LNCAP (cell line): Measurements from ENCODE around the gene HES4.

Experiments used
- CTCF ChIP-seq: fragments of 450-650 bp; IDR thresholded peaks from 2 replicates; pipeline ENCODE4 v1.5.1; 2017; ENCODE audit warnings: mild to moderate bottlenecking

The HES4 gene

GRCh38 chr1:1004780-1005697 lies 5.1 kb upstream of the HES4 start:
- no peak for TF ChIP-seq CTCF

DNA sequence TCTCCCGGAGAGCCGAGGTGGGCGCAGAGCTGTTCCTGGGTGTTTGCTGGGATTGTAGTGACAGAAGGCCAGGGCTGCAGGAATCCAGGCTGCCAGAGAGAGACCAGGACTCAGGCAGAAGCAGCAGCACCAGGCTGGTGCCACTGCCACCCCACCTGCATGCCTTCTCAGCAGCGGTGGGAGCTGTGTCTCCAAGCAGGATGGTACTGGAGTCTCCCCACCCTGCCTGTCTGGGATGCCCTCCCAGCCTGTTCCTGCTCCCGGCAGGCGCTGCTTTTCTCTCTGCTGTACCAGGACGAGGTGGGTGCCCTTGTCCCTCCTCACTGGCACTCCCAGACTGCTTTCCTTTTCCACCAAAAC lies 4.5 kb upstream of the HES4 start:
- no peak for TF ChIP-seq CTCF

DNA sequence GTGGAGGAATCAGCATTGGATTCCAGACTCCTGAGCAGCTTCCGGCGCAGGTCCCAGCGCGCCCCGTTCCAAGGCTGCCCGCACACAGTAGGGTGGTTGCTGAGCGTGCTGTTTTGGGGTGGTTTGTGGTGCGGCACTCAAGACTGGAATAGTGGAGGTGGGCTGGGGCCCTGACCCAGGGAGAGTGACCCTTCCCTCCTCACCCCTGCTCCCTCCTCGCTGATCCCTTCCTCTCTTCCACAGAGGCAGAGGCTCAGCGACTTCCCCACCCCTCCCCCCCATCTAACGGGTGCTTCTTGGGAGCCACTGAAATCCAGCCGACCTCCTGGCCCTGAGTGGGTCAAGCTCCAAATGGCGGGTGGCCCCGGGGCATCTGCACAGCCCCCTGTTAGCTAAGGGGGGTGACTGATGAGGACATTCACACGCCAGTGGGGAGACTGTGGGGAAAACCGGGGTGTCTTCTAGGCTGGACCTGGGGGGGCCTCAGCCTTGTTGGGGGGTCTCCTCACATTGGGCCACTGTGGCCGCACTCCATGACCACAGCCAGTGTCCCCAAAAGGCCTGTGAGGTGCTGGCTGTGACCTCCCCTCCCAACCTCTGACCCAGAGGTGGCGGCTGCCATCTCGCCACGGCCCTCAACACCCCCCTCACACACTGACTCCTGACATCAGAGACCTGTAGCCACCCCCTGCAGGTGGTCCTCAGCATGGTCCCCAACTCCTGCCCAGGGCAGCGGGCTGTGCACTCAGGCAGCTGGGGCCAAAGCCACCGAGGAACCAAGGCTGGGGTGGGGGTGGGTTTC lies 3.9 kb upstream of the HES4 start:
- no peak for TF ChIP-seq CTCF

DNA sequence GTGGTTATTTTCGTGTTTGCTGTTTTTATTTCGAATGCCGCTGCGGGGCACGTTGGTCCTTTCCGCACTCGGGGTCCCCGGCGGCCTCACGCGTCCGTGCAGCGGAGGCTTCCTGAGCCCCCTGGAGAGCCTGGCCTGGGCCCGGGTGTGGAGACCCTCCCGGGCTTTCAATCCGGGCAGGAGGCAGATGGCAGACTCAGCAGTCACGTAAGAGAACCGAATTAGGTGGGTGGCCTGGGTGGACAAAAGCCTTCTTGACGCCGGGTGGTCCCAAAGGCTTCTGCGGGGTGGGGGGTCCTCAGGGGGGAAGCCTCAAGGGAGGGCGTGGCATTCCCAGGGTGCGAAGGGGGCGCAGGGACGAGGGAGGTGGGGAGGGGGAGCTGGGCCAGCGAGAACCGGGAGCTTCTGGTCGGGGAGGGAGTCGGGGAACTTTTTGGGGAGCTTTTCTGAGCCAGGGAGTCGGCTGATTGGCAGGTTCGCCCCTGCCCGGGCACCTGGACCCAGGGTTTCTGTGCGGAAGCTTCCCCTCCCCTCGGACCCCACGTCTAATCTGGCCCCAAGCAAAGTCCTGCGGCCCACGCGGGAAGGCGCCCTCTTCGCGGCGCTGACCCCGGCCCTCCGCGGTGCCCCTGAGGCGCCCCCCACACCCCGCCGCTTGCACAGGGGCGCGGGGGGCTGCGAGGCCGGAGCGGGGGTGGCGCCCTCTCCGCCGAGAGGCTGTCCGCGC lies 1.3 kb upstream of the HES4 start:
- TF ChIP-seq CTCF: no peak

DNA sequence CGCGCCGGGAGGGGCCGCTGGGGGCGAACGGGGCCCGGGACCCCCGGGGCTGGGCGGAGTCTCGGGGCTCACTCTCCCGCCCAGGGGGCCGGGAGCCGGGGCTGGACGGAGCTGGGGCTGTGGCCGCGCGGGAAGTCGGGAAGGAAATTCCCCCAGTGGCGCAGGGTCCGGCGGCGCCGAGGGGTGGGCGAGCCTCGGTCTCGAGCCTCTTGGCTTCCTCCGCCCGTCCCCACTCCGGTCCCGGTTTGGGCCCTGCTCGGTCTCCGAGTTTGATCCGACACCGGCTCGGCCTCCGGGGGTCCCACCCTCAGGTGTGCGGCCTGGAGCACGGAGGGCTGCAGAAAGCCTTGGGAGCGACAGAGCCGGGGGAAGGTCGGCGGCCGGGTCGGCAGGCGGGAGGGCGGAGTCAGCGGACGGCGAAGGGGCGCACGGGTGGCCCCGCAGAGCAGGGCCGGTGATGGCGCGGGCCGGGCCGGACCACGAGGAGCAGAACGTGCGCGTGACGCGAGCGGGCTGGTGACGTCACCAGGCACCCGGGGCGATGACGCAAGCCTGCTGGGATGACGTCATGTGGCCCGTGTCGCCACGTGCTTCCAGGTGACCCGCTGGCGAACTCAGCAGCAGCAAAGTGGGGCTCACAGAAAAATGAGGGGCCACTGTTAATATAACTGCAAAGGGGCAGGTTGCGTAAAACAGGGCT lies 610 bp upstream of the HES4 start:
- TF ChIP-seq CTCF: no peak

- no peak; the same call in 1 of the 2 replicates for TF ChIP-seq CTCF
These were observed 737 bp downstream of the HES4 start for GRCh38 chr1:998995-999724.
